ENCODE results near the gene CYTIP.
"Not testable (repeated sequence)": the region's sequence is repeated elsewhere in the genome, so short reads cannot be mapped to it uniquely, and the experiment has no call there.

The CYTIP gene

DNA sequence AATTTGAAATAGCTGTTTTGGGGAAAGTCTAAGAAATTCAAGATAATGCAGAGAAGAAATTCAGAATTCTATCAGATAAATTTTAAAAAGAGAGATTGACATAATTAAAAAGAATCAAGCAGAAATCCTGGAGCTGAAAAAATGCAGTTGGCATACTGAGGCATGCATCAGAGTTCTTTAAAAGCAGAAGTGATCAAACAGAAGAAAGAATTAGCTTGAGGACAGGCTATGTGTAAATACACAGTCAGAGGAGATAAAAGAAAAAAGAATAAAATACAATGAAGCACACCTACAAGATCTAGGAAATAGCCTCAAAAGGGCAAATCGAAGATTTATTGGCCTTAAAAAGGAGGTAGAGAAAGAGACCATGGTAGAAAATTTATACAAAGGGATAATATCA, 57.1 kb downstream of the CYTIP start:
- Histone ChIP-seq H3K4me1 (no peaks in the 10 kb centered on the region), H3K36me3 (no peaks in the 10 kb centered on the region), H3K27me3 (no peaks in the 10 kb centered on the region), H3K9me3 (no peaks in the 10 kb centered on the region), H3K4me3 (ENCODE audit: low read depth, low read length) (no peak overlapping the region)
- TF ChIP-seq, protein P1, sequence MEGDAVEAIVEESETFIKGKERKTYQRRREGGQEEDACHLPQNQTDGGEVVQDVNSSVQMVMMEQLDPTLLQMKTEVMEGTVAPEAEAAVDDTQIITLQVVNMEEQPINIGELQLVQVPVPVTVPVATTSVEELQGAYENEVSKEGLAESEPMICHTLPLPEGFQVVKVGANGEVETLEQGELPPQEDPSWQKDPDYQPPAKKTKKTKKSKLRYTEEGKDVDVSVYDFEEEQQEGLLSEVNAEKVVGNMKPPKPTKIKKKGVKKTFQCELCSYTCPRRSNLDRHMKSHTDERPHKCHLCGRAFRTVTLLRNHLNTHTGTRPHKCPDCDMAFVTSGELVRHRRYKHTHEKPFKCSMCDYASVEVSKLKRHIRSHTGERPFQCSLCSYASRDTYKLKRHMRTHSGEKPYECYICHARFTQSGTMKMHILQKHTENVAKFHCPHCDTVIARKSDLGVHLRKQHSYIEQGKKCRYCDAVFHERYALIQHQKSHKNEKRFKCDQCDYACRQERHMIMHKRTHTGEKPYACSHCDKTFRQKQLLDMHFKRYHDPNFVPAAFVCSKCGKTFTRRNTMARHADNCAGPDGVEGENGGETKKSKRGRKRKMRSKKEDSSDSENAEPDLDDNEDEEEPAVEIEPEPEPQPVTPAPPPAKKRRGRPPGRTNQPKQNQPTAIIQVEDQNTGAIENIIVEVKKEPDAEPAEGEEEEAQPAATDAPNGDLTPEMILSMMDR (IDR thresholded peaks at IDR 0.05; ENCODE audit: low read depth, low read length) = no peak
- no peak for DNase-seq

DNA sequence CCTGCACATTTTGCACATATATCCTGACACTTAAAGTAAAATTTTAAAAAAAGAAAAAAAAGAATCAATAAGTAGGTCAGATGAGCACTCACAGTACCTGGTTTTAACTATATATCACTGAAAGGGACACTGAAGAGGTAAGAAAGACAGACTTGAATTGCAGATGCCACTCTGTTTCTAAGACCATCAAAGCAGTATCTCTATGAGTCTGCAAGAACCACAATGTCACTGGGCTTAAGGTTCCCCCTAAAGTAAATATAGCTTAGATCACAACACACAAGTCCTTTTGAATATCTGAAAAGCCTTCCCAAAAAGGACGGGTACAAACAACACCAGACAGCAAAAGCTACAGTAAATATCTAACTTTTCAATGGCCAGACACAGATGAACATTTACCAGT, 57.6 kb downstream of the CYTIP start:
- no peaks in the 10 kb centered on the region for H3K4me1 ChIP-seq
- TF ChIP-seq, protein P1 (IDR thresholded peaks at IDR 0.05; ENCODE audit: low read depth, low read length) = no peak
- no peaks in the 10 kb centered on the region for H3K9me3 ChIP-seq
- no peaks in the 10 kb centered on the region for H3K36me3 ChIP-seq
- no peak overlapping the region for H3K4me3 ChIP-seq (ENCODE audit: low read depth, low read length)
- H3K27me3 ChIP-seq = no peaks in the 10 kb centered on the region
- no peak for DNase-seq

DNA sequence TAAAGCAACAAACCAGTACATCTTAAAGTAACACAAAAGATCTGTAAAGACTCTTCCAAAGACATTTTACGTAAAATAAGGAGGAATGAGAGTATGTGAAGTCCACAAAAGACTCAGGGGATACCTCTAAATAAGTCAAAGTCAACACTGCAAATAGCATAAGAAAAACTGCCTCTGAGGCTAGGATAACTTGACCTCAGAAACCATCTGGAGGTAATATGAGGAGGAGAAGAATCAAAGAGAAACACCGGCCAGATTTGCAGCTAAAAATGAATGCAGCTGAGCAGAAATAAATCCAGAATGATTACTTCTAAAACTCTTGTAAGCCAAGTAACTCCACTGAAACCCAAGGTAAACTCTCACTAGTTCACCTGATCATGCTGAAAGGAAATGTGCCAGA, 66.0 kb downstream of the CYTIP start:
- Histone ChIP-seq H3K9me3 (no peaks in the 10 kb centered on the region), H3K4me1 (no peaks in the 10 kb centered on the region), H3K27me3 (no peaks in the 10 kb centered on the region), H3K36me3 (no peaks in the 10 kb centered on the region), H3K4me3 (ENCODE audit: low read depth, low read length) (no peak overlapping the region)
- TF ChIP-seq, protein P1 (IDR thresholded peaks at IDR 0.05; ENCODE audit: low read depth, low read length) = no peak
- no peak for DNase-seq

DNA sequence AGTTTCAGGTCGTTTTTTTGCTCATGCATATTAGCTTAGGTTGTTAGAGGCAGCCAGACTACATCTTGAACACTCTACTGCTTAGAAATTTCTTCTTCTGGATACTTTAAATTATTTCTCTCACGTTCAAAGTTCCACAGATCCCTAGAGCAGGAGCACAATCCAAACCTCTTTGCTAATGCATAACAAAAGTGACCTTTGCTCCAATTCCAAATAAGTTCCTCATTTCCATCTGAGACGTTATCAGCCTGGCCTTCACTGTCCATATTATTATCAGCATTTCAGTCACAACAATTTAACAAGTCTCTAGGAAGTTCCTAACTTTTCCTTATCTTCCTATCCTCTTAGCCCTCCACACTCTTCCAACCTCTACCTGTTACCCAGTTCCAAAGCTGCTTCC, 67.8 kb downstream of the CYTIP start:
- Histone ChIP-seq H3K27me3 (no peaks in the 10 kb centered on the region), H3K4me1 (no peaks in the 10 kb centered on the region), H3K36me3 (no peaks in the 10 kb centered on the region), H3K9me3 (no peaks in the 10 kb centered on the region), H3K4me3 (ENCODE audit: low read depth, low read length) (no peak overlapping the region)
- TF ChIP-seq, protein P1 (IDR thresholded peaks at IDR 0.05; ENCODE audit: low read depth, low read length) = no peak
- no peak for DNase-seq

DNA sequence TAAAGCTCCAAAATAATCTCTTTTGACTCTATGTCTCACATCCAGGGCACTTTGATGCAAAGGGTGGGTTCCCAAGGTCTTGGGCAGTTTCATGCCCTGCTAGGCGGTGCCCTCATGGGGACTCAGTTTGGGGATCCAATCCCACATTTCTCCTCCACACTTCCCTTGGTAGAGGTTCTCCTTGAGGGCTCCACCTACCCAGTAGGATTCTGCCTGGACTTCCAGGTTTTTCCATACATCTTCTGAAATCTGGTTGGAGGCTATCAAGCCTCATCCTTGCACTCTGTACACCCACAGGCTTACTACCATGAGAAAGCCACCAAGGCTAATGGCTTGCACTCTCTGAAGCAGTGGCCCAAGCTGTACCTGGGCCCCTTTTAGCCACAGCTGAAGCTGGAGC, 68.5 kb downstream of the CYTIP start:
- Histone ChIP-seq H3K36me3 (no peaks in the 10 kb centered on the region), H3K27me3 (no peaks in the 10 kb centered on the region), H3K4me3 (ENCODE audit: low read depth, low read length) (no peak overlapping the region), H3K4me1 (no peaks in the 10 kb centered on the region), H3K9me3 (no peaks in the 10 kb centered on the region)
- TF ChIP-seq, protein P1 (IDR thresholded peaks at IDR 0.05; ENCODE audit: low read depth, low read length) = no peak
- no peak for DNase-seq

DNA sequence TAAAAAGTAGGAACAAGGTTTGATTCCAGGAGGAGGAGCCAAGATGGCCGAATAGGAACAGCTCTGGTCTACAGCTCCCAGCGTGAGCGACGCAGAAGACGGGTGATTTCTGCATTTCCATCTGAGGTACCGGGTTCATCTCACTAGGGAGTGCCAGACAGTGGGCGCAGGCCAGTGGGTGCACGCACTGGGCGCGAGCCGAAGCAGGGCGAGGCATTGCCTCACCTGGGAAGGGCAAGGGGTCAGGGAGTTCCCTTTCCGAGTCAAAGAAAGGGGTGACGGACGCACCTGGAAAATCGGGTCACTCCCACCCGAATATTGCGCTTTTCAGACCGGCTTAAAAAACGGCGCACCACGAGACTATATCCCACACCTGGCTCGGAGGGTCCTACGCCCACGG, 75.4 kb downstream of the CYTIP start:
- not testable (repeated sequence) for H3K9me3 ChIP-seq; H3K27me3 ChIP-seq; H3K4me1 ChIP-seq; H3K4me3 ChIP-seq (ENCODE audit: low read depth, low read length); H3K36me3 ChIP-seq; DNase-seq

DNA sequence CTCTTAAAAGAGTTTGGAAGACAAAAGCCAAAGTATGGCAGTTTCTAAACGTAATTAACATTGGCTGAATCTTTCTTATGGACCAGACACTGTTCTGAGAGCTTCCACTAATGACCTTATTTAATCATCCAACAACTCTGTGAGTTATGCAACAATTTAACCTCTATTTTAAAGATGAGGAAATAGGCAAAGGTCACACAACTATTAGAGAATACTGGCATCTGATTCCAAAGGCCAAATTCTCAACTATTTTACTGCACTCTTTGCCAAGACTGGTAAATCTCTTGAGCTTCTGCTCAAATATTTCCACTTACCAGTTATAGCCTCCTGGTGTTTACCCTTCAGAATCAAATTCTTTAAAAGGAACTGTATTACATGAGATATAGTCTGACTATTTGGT, 76.2 kb downstream of the CYTIP start:
- Histone ChIP-seq H3K4me1 (no peaks in the 10 kb centered on the region), H3K36me3 (no peaks in the 10 kb centered on the region), H3K4me3 (ENCODE audit: low read depth, low read length) (no peak overlapping the region), H3K9me3 (no peaks in the 10 kb centered on the region), H3K27me3 (no peaks in the 10 kb centered on the region)
- TF ChIP-seq, protein P1 (IDR thresholded peaks at IDR 0.05; ENCODE audit: low read depth, low read length) = no peak
- no peak for DNase-seq
